ENCODE measurements around the gene CTCFL. TPM values are rescaled to one million over a fixed set of nuclear protein-coding genes. Genes with fewer than 3 reads are reported as not detected.

The CTCFL gene
- total and polyA plus RNA-seq, 8 donors, result not detected

GRCh38 chr20:57561356-57562279, 36.7 kb upstream of the CTCFL start:
- H3K27me3 ChIP-seq, result peaks cover 0 to 26% (median 4%) of the 10 kb centered on the region in 3 donors
- no peak for DNase-seq
- H3K27ac ChIP-seq, result no peak overlapping the region
- no peaks in the 10 kb centered on the region for H3K9me3 ChIP-seq
- 81 to 87% (median 84%) methylated on average over 24 of the region's 24 CpGs for WGBS, 5 donors
- intact Hi-C loops (cut with DNase I; ENCODE audit: low total_unique reads), result no loop called here
- H3K36me3 ChIP-seq, result no peaks in the 10 kb centered on the region
- peaks cover 0 to 11% (median 5%) of the 10 kb centered on the region in 4 donors for H3K4me1 ChIP-seq
- H3K4me3 ChIP-seq, result no peak overlapping the region
- no peak for TF ChIP-seq POLR2A (IDR thresholded peaks at IDR 0.05)
- TF ChIP-seq CTCF (IDR thresholded peaks at IDR 0.05), result no peak
- no peak for TF ChIP-seq POLR2AphosphoS5 (IDR thresholded peaks at IDR 0.05)
- no peak for TF ChIP-seq EP300 (IDR thresholded peaks at IDR 0.05)

GRCh38 chr20:57560554-57561355, 35.8 kb upstream of the CTCFL start, which contains the start of gene PCK1:
Gene PCK1, plus strand, starts transcription at chr20:57561110. Its CDS starts 302 bp downstream, at chr20:57561412.
- intact Hi-C loops (cut with DNase I; ENCODE audit: low total_unique reads), result no loop called here
- Histone ChIP-seq H3K27me3 (peaks cover 0 to 26% (median 8%) of the 10 kb centered on the region in 3 donors), H3K4me1 (peaks cover 0 to 11% (median 5%) of the 10 kb centered on the region in 4 donors), H3K27ac (no peak within 1 kb of the TSS), H3K36me3 (no peaks in the 10 kb centered on the region), H3K4me3 (no peak within 1 kb of the TSS), H3K9me3 (no peaks in the 10 kb centered on the region)
- WGBS, 5 donors, result 35 to 48% (median 42%) methylated on average over 12 to 14 of the region's 14 CpGs
- peak in 1 of 3 donors; percentile 27 for TF ChIP-seq POLR2AphosphoS5 (IDR thresholded peaks at IDR 0.05)
- TF ChIP-seq CTCF (IDR thresholded peaks at IDR 0.05), result no peak
- TF ChIP-seq EP300 (IDR thresholded peaks at IDR 0.05), result no peak
- no peak for TF ChIP-seq POLR2A (IDR thresholded peaks at IDR 0.05)
- DNase-seq, result peak; percentile 80 to 91

GRCh38 chr20:57559658-57560553, 35.0 kb upstream of the CTCFL start:
- Histone ChIP-seq H3K36me3 (no peaks in the 10 kb centered on the region), H3K27me3 (peaks cover 0 to 26% (median 10%) of the 10 kb centered on the region in 3 donors), H3K27ac (no peak overlapping the region), H3K9me3 (no peaks in the 10 kb centered on the region), H3K4me3 (no peak overlapping the region), H3K4me1 (peaks cover 0 to 11% (median 5%) of the 10 kb centered on the region in 4 donors)
- no peak for DNase-seq
- intact Hi-C loops (cut with DNase I; ENCODE audit: low total_unique reads), result no loop called here
- TF ChIP-seq POLR2A (IDR thresholded peaks at IDR 0.05) (no peak), EP300 (IDR thresholded peaks at IDR 0.05) (no peak)
- 81 to 89% (median 83%) methylated on average over 8 of the region's 8 CpGs for WGBS, 5 donors

GRCh38 chr20:57559289-57559634, 34.3 kb upstream of the CTCFL start:
- Histone ChIP-seq H3K27me3 (peaks cover 0 to 26% (median 10%) of the 10 kb centered on the region in 3 donors), H3K36me3 (no peaks in the 10 kb centered on the region), H3K27ac (no peak overlapping the region), H3K4me1 (peaks cover 0 to 11% (median 5%) of the 10 kb centered on the region in 4 donors), H3K9me3 (no peaks in the 10 kb centered on the region), H3K4me3 (no peak overlapping the region)
- TF ChIP-seq POLR2A (IDR thresholded peaks at IDR 0.05) (no peak), POLR2AphosphoS5 (IDR thresholded peaks at IDR 0.05) (no peak), EP300 (IDR thresholded peaks at IDR 0.05) (no peak), CTCF (IDR thresholded peaks at IDR 0.05) (no peak)
- DNase-seq, result no peak
- 86 to 90% (median 88%) methylated on average over 10 of the region's 10 CpGs for WGBS, 5 donors
- intact Hi-C loops (cut with DNase I; ENCODE audit: low total_unique reads), result no loop called here
